HG03558 (cell line): ENCODE data around the gene CD82.
"Not testable (repeated sequence)": the region's sequence is repeated elsewhere in the genome, so short reads cannot be mapped to it uniquely, and the experiment has no call there.

Source experiments
- ATAC-seq: cut with Tn5 transposase; IDR thresholded peaks from one replicate; pipeline ENCODE4 v1.9.1; 2021; ENCODE audit warnings: moderate number of reproducible peaks; ENCODE audit not compliant: unreplicated experiment; ENCODE audit errors: extremely low read depth

The CD82 gene

GRCh38 chr11:44654057-44654456 is 88.6 kb downstream of the CD82 start:
- no peak for ATAC-seq

- no peak for ATAC-seq
Observed at GRCh38 chr11:44654596-44654995, 89.1 kb downstream of the CD82 start.

GRCh38 chr11:44657836-44658505 is 92.5 kb downstream of the CD82 start:
- ATAC-seq, result no peak

- ATAC-seq, result no peak
Observed at GRCh38 chr11:44658506-44658850, 93.0 kb downstream of the CD82 start.

GRCh38 chr11:44659641-44660040 is 94.2 kb downstream of the CD82 start:
- ATAC-seq, result no peak

GRCh38 chr11:44660535-44660934 is 95.1 kb downstream of the CD82 start:
- ATAC-seq, result not testable (repeated sequence)

GRCh38 chr11:44661311-44661717 is 95.9 kb downstream of the CD82 start:
- no peak for ATAC-seq
